Breast epithelium (tissue), 3 donors: ENCODE results near the gene MGME1.

Experiments
- CTCF ChIP-seq, 3 donors: fragments of 450-650 bp; IDR thresholded peaks; one replicate each; pipeline ENCODE4 v1.5.1; 2016 to 2017; ENCODE audit warnings: antibody characterized with exemption in 3 of 3, mild to moderate bottlenecking in 3 of 3, moderate library complexity in 3 of 3
- POLR2A ChIP-seq: fragments of 450-650 bp; IDR thresholded peaks from one replicate; pipeline ENCODE4 v1.6.1; 2016; ENCODE audit warnings: antibody characterized with exemption, mild to moderate bottlenecking, moderate library complexity

- TF ChIP-seq CTCF (IDR thresholded peaks at IDR 0.05) (no peak), POLR2A (no peak)
Measured at GRCh38 chr20:18011951-18012645, 43.3 kb downstream of the MGME1 start.
